Right ventricle myocardium inferior (tissue), 1 donor: ENCODE measurements around the gene ASTN2. TPM values are rescaled to one million over a fixed set of nuclear protein-coding genes. Genes with fewer than 3 reads are reported as not detected.

Experiments
- ATAC-seq: fragments of 200-7000 bp; cut with Tn5 transposase; one replicate; pipeline ENCODE4 v1.9.1; 2020; ENCODE audit warnings: mild to moderate bottlenecking, moderate library complexity
- DNase-seq: peaks from one replicate; pipeline ENCODE4 v3.0.0; 2021; ENCODE audit errors: missing footprints
- intact Hi-C: fragments of 100-400 bp; cut with DNase I; formaldehyde crosslinking; loops from one replicate; pipeline ENCODE4 v1.11.0; 2022
- total RNA-seq: library from RNA; stranded (reverse); fragmentation: NEBNext Ultra II Directional; extraction: Animal tissue kit (Norgen Biotek cat#: 25700); gene quantifications from one replicate; pipeline ENCODE4 v1.2.1, GENCODE V29; 2021
- donor health status: DM: no; HTN: yes; CAD: no; lungs with severe emphysema.

The ASTN2 gene
- total RNA-seq, 1 donor from 2014 or later = 8.3 TPM

DNA sequence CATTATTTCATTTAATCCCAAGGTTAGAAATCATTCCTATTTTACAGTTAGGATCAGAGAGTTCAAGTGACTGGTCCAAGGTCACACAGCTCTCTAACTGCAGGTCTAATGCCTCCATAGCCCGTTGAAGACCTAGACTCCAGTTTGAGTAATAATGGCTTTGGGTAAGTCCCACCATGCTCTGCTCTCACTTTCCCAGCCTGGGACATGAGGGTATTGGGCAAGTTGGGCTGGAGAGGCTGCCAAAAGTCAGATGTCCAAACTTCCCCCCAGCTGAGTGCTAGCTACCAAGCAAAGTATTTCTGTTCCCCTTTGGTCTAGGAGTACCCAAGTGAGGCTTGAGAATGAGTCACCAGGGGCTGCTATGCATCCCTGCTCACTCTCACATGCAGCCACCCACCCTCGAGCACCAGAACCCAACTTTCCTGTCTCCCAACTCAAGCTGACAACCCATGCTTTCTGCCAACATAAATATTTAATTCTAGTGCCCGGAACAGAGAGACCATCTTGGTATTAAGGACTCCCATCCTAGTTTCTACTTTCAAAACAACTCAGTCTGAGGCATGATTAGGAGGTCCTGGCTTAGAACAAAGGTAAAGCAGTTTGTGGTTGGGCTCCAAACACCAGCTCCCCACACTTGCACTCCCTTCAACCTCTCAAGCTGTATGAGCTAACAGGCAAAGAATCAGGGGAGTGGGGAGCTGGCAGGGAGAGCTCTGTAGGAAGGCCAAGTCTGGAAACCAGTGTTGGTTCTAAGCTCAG is 964.3 kb downstream of the ASTN2 start:
- intact Hi-C loops = no loop called here
- ATAC-seq (no peak), DNase-seq (no peak)

GRCh38 chr9:116449949-116450348 is 964.9 kb downstream of the ASTN2 start:
- intact Hi-C loops = no loop called here
- DNase-seq = no peak
- no peak for ATAC-seq

- ATAC-seq = no peak
- DNase-seq = no peak
Observed at GRCh38 chr9:116448431-116448830, 966.4 kb downstream of the ASTN2 start.

DNA sequence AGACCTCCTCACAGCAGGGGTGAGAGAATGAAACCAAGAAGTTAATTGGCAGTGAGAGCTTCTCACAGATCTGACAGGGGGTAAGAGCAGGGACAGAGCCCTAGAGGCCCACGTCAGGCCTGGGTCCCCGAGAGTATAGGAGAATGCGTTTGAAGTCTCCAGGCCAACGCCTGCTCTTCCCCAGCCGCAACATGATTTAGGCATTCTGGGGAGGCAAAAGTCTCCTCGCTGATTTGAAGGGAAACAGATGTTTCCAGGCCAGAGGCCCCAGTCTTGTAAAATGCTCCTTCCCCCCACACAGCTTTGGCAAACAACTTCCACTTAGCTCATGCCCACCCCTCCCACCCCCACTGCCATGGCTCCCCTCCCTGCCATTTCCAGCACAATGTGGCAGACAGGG is 966.9 kb downstream of the ASTN2 start:
- DNase-seq (no peak), ATAC-seq (no peak)
- intact Hi-C loops = no loop called here

More at GRCh38 chr9:116448431-116448830, 966.4 kb downstream of the ASTN2 start:
- intact Hi-C loops = no loop called here

- ATAC-seq = no peak
- DNase-seq = no peak
- intact Hi-C loops = no loop called here
Observed at GRCh38 chr9:116442528-116442927, 972.3 kb downstream of the ASTN2 start.

GRCh38 chr9:116437411-116438370 is 977.2 kb downstream of the ASTN2 start:
- ATAC-seq (no peak), DNase-seq (no peak)
- intact Hi-C loops = no loop called here

DNA sequence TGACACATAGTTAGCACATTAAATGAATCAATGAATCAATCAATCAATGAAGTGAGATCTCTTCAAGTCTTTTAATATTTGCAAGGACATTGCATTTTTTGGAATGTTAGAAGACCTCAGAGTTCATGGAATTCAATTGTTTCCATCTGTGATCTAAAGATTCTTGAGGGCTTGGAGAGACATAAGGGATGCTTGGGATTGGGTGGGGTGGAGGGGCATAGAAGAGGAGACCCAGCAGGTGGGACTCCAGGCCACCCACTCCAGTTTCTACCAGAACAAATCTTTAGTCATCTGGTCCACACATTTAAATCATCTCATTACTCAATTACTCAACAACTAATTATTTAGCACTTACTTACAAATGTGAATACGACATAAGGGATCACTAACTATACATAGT is 978.7 kb downstream of the ASTN2 start:
- DNase-seq = no peak
- intact Hi-C loops = no loop called here
- no peak for ATAC-seq

DNA sequence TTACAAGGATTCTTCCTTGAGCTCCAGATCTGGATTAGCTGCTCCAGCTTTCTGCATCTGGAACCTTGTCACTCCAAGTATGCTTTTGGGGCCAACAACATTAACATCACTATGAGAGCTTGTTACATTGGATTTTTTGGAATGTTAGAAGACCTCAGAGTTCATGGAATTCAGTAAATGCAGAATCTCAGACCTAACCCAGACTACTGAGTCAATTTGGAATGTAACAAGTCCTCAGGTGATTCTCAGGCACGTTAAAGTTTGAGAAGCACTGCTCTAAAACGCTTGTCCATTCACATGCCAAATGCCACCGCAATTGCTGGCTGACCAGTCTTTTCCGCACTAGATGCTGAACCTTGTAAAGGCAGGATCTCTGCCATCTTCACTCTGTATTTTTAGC is 979.2 kb downstream of the ASTN2 start:
- intact Hi-C loops = no loop called here
- ATAC-seq (no peak), DNase-seq (no peak)

- DNase-seq = no peak
- ATAC-seq = no peak
- intact Hi-C loops = no loop called here
Observed at GRCh38 chr9:116434314-116434713, 980.5 kb downstream of the ASTN2 start.

GRCh38 chr9:116432051-116432450 is 982.8 kb downstream of the ASTN2 start:
- intact Hi-C loops = no loop called here
- ATAC-seq (no peak), DNase-seq (no peak)

DNA sequence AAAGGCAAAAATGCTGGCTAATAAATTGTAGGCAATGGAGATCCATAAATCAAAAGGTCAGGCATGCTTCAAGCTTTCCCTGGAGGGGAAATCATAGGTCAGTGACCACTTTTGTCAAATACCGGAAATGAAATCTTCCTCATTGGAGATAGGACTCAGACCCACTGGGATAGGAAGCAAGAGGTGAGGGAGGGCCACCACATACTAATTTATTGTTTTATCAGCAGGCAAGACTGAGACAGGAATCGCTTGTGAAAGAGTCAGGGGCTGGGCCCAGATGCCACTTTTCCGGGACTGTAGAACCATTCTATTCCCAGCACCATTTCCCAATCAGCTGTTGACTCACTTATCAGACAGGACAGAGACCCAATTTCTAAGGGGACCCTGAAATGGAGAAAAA is 984.0 kb downstream of the ASTN2 start:
- ATAC-seq = no peak
- DNase-seq = no peak
- intact Hi-C loops = no loop called here

GRCh38 chr9:116425244-116425643 is 989.6 kb downstream of the ASTN2 start:
- ATAC-seq (no peak), DNase-seq (no peak)
- intact Hi-C loops = no loop called here

DNA sequence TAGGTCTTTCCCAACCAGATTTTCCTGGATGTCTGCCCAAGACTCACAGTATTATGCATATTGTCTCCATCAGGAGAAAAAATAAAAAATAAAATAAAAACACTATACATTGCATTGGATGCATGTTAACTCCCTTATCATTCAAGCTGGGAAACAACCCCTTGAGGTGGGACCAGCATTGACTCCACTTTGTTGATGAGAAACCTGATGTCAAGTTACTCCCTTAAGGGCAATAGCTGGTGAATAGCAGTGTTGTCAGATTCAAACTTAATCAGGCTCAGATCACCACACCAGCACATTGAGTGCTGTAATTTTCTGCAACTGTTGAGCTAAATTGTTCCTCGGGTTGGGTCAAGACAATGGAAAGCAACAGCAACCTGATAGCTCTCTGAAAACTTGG is 991.7 kb downstream of the ASTN2 start:
- intact Hi-C loops = no loop called here
- no peak for DNase-seq

DNA sequence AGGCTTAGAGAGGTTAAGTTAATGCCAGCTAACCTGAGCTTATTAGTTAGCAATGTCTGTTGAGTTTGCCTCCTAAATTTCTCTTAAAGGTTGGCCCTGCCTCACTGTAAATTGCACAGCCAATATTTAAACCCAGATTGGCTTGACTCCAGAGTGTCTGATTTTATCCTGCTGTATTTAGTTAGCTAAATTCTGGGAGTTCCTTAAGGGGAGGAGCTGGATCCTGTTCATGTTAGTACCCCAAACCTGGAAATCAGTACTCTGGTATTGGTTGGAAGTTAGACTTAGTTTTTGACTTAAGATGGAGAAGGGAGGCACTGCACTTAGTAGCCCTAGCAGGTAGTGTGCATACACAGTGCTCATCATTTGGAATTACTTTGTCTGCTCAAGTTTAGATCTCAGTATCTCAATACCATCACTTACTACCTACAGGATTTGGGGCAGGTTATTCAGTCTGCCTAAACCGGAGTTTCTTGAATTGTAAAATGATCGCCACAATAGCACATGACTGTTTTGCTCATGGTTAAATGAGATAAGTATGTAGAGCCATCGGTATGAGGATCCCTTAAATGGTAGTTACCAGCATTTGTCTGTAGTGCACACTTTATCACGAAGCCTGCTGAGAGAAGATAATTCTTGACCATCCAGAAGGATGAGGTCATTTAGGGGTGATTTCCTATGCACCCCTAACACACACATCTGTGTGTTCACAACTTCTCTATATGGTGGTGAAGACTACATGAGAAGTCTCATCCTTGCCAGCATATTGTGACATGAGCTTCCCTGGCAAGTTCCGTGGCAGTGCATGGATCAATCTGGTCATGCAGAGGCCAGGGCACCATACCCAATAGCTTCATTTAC is 992.5 kb downstream of the ASTN2 start:
- intact Hi-C loops = no loop called here
- no peak for DNase-seq
- ATAC-seq = no peak

More for the DNA sequence above, 991.7 kb downstream of the ASTN2 start:
- no peak for ATAC-seq

- ATAC-seq (no peak), DNase-seq (no peak)
- intact Hi-C loops = no loop called here
Observed at GRCh38 chr9:116420993-116421538, 993.8 kb downstream of the ASTN2 start.

GRCh38 chr9:116419181-116419580 is 995.7 kb downstream of the ASTN2 start:
- no peak for DNase-seq
- intact Hi-C loops = no loop called here

DNA sequence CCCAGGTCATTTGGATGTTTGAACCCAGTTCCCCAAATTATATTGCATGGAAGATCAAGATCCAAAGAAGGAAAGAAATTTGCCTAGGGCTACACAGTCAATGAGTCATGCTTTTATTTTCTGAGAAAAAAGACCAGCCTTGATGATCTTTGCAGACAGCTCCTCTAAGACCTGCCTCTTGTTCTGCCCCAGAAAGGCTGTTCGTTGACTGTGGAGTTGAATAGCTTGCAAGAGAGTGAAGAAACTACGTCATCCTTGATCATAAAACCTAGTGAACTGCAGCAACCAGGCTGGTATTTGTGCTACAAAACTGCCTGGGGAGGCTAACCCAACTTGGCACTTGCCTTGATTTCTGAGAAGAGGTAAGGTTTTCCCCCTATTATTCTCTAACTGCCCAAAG is 997.4 kb downstream of the ASTN2 start:
- ATAC-seq (no peak), DNase-seq (no peak)
- intact Hi-C loops = no loop called here

More at GRCh38 chr9:116419181-116419580, 995.7 kb downstream of the ASTN2 start:
- ATAC-seq = no peak

- ATAC-seq (no peak), DNase-seq (no peak)
- intact Hi-C loops = no loop called here
Observed at GRCh38 chr9:116416421-116416820, 998.4 kb downstream of the ASTN2 start.

DNA sequence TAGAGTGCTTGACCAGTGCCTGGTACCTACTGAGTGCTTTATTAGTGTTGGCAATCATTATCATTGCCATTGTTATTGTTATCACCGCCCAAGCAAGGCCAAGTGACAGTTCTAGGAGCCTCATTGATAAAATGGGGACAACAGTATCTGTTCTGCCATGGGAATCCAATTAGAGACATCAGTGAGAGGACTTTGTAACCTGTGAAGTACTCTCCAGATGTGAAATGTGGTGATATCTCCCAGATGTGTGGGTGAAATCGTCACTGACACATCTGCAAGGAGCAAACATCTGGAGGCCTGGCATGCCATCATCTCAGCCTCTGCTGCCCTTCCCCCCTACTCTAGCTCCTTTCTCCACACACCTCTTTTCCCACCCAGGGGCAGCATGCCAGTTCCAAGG is 1000.5 kb downstream of the ASTN2 start:
- intact Hi-C loops = no loop called here
- no peak for DNase-seq
- ATAC-seq = no peak
